D721Med (cell line): Measurements from ENCODE around the gene CAMK1G.

Experiments
- DNase-seq: peaks from one replicate; pipeline ENCODE4 v3.0.0; 2011; ENCODE audit warnings: low spot score; ENCODE audit not compliant: insufficient read length
- FAIRE-seq: peaks from 2 replicates; lab custom pipeline; 2011; peaks lifted over from hg19 to GRCh38; lab: Jason Lieb, UNC
- CTCF ChIP-seq: IDR thresholded peaks from 2 replicates; pipeline ENCODE4 v1.5.1; 2012; ENCODE audit warnings: mild to moderate bottlenecking, control low read depth; ENCODE audit not compliant: insufficient read depth; ENCODE audit errors: missing control alignments

Gene CAMK1G

GRCh38 chr1:209583408-209583807 is at the start of gene CAMK1G:
TSS of gene CAMK1G (plus strand) at chr1:209583714. CDS start at chr1:209594984, 11,270 bp downstream.
- no peak for TF ChIP-seq CTCF
- DNase-seq, result no peak
- FAIRE-seq, result no peak

GRCh38 chr1:209534496-209535250 is 48.8 kb upstream of the CAMK1G start:
- peak; percentile 4 for TF ChIP-seq CTCF
- DNase-seq, result no peak
- FAIRE-seq, result no peak

- DNase-seq (no peak), FAIRE-seq (no peak)
- no peak for TF ChIP-seq CTCF
Measured at GRCh38 chr1:209536843-209537242, 46.7 kb upstream of the CAMK1G start.

- no peak for DNase-seq
- no peak for FAIRE-seq
- no peak for TF ChIP-seq CTCF
Measured at GRCh38 chr1:209537336-209538114, 46.0 kb upstream of the CAMK1G start.

GRCh38 chr1:209539576-209539975 is 43.9 kb upstream of the CAMK1G start:
- DNase-seq (no peak), FAIRE-seq (no peak)
- TF ChIP-seq CTCF, result no peak

- no peak for DNase-seq
- no peak for FAIRE-seq
- TF ChIP-seq CTCF, result no peak
Measured at GRCh38 chr1:209542585-209542984, 40.9 kb upstream of the CAMK1G start.
